Kidney epithelial cell (primary cell): ENCODE data around the gene TGFBR2. TPM values are rescaled to one million over a fixed set of nuclear protein-coding genes. Genes with fewer than 3 reads are reported as not detected.

Source experiments
- DNase-seq: peaks from one replicate; pipeline ENCODE4 v3.0.0-alpha.2; 2010; ENCODE audit warnings: low read depth
- H3K27me3 ChIP-seq: 2 replicates; pipeline ENCODE4 v1.6.0; 2011; ENCODE audit warnings: low read length; ENCODE audit not compliant: control insufficient read depth, insufficient read depth
- H3K36me3 ChIP-seq: 2 replicates; pipeline ENCODE4 v1.5.1; 2011; ENCODE audit warnings: low read length; ENCODE audit not compliant: control insufficient read depth, insufficient read depth
- H3K4me3 ChIP-seq: 2 replicates; pipeline ENCODE4 v1.5.1; 2011; ENCODE audit warnings: low read depth, mild to moderate bottlenecking, control low read depth, low read length
- total RNA-seq: library from RNA; depleted of rRNA; stranded (reverse); fragments of >200 nt; gene quantifications from 2 replicates; pipeline ENCODE4 v1.2.3, GENCODE V29; 2015
- TF ChIP-seq, protein P1 (sequence below): IDR thresholded peaks from 2 replicates; pipeline ENCODE4 v1.5.1; 2011; ENCODE audit warnings: mild to moderate bottlenecking, moderate library complexity, low read length, control low read depth, inconsistent platforms; ENCODE audit not compliant: insufficient read depth, poor library complexity, severe bottlenecking

The TGFBR2 gene
- total RNA-seq, 1 donor from 2014 or later: 33.4 TPM

DNA sequence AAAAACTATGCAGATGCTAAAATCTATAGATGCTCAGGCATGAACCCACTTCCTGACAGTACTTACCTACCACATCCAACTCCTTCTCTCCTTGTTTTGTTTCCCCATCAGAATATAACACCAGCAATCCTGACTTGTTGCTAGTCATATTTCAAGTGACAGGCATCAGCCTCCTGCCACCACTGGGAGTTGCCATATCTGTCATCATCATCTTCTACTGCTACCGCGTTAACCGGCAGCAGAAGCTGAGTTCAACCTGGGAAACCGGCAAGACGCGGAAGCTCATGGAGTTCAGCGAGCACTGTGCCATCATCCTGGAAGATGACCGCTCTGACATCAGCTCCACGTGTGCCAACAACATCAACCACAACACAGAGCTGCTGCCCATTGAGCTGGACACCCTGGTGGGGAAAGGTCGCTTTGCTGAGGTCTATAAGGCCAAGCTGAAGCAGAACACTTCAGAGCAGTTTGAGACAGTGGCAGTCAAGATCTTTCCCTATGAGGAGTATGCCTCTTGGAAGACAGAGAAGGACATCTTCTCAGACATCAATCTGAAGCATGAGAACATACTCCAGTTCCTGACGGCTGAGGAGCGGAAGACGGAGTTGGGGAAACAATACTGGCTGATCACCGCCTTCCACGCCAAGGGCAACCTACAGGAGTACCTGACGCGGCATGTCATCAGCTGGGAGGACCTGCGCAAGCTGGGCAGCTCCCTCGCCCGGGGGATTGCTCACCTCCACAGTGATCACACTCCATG, 65.3 kb downstream of the TGFBR2 start:
- Histone ChIP-seq H3K36me3 (peaks cover 5% of the 10 kb centered on the region), H3K27me3 (no peaks in the 10 kb centered on the region), H3K4me3 (no peak overlapping the region)
- TF ChIP-seq, protein P1, sequence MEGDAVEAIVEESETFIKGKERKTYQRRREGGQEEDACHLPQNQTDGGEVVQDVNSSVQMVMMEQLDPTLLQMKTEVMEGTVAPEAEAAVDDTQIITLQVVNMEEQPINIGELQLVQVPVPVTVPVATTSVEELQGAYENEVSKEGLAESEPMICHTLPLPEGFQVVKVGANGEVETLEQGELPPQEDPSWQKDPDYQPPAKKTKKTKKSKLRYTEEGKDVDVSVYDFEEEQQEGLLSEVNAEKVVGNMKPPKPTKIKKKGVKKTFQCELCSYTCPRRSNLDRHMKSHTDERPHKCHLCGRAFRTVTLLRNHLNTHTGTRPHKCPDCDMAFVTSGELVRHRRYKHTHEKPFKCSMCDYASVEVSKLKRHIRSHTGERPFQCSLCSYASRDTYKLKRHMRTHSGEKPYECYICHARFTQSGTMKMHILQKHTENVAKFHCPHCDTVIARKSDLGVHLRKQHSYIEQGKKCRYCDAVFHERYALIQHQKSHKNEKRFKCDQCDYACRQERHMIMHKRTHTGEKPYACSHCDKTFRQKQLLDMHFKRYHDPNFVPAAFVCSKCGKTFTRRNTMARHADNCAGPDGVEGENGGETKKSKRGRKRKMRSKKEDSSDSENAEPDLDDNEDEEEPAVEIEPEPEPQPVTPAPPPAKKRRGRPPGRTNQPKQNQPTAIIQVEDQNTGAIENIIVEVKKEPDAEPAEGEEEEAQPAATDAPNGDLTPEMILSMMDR: no peak
- DNase-seq: no peak

DNA sequence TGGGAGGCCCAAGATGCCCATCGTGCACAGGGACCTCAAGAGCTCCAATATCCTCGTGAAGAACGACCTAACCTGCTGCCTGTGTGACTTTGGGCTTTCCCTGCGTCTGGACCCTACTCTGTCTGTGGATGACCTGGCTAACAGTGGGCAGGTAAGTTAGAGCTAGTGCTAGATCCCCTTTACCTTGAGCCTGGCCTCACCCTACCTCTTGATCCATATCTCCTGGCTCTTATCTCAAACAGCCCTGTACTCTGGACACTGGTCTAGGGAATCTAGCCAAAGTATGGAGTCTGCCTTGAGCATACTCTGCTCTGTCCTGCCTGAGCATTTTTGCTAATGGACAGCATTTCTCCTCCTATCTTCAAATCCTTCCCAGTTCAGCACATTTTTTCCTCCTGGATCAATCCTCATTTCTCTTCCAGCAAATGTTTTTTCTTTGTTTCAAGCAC, 65.9 kb downstream of the TGFBR2 start:
- H3K36me3 ChIP-seq: peaks cover 7% of the 10 kb centered on the region
- no peak for DNase-seq
- H3K4me3 ChIP-seq: no peak overlapping the region
- no peaks in the 10 kb centered on the region for H3K27me3 ChIP-seq
- TF ChIP-seq, protein P1: no peak

DNA sequence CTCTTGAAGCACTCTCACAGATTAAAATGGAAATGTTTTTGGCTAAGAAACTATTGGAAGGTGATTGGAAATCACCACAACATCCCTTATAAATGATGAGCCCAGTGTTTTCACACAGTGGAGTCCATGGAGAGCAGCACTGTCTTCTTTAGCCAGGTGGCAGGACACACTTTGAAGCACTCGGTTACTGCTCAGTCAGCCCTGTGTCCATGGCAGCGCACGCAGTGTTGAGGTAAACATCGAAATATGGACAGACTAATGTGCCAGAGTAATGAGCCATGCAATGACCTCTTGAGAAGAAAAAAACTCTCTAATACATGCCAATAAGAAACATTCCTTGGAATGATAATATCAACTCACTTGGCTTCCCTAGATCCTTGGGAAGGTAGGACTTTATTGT, 66.6 kb downstream of the TGFBR2 start:
- no peak overlapping the region for H3K4me3 ChIP-seq
- no peaks in the 10 kb centered on the region for H3K27me3 ChIP-seq
- TF ChIP-seq, protein P1: no peak
- no peak for DNase-seq
- H3K36me3 ChIP-seq: peaks cover 7% of the 10 kb centered on the region

DNA sequence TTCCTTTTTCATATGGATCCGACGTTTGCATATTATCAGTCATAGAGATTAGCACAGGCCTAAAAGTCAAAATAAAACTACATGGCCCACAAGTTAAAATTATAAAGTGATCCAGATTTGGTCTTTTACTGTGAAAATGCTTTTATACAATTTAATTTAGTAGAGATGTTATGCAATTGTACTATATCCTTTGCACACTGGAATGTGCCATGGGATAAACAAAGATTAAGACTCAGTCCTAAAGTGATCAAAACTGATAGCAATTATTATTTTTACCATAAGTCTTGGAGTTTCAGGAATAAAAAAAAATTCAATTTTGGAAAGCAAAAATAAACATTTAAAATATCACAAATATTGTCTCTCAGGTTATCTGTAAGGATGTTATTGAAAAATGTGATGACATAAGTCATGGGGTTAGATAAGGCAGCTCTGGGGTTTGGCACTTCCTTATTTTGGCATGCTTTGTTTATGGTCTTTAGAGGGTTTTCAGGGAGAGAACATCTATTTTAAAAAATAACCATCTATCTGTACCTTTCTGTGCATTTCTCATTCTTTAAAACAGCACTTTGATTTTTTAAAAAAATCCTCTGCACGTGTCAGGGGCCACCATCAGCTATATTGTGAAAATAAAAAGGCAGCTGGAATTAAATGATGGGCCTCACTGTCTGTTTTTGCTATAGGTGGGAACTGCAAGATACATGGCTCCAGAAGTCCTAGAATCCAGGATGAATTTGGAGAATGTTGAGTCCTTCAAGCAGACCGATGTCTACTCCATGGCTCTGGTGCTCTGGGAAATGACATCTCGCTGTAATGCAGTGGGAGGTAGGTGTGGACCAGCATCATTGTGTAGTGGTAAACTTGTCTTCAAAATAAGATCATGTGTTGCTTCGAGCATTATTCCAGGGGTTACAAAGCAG, 67.3 kb downstream of the TGFBR2 start:
- Histone ChIP-seq H3K27me3 (no peaks in the 10 kb centered on the region), H3K4me3 (no peak overlapping the region), H3K36me3 (peaks cover 7% of the 10 kb centered on the region)
- no peak for DNase-seq
- TF ChIP-seq, protein P1: no peak

DNA sequence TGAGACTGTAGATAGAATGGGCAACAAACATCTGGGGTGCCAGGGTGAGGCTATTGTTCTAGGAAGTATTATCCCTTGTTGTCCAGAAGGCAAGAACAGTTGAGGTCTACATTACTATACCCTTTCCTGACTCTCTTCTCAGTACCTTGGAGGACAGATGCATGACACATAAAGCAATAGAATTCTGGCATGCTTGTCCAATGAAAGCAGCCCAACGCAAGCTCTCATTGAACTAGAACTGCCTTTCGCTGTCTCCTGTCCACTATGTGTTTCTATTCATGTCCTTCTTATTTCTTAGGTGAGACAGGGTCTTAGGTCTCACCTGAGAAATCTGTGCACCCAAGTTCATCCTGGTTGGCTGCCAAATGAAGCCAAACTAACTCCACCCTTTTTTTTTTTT, 68.6 kb downstream of the TGFBR2 start:
- H3K36me3 ChIP-seq: peaks cover 7% of the 10 kb centered on the region
- TF ChIP-seq, protein P1: no peak
- no peaks in the 10 kb centered on the region for H3K27me3 ChIP-seq
- H3K4me3 ChIP-seq: no peak overlapping the region
- DNase-seq: no peak
